PC-9 (cell line): Measurements from ENCODE around the gene TMEM134.

Source experiments
- CTCF ChIP-seq: fragments of 200-600 bp; sonication (generic); conservative IDR thresholded peaks from 2 replicates; pipeline ENCODE4 v1.6.1; 2017; ENCODE audit warnings: mixed run types, antibody characterized with exemption, mild to moderate bottlenecking, moderate library complexity
- EZH2 ChIP-seq: fragments of 200-600 bp; sonication (generic); IDR thresholded peaks from 2 replicates; pipeline ENCODE4 v1.8.0; 2017; ENCODE audit warnings: antibody characterized with exemption, low read depth

GRCh38 chr11:67500484-67500821, 31.4 kb upstream of the TMEM134 start:
- no peak for TF ChIP-seq EZH2
- TF ChIP-seq CTCF: no peak
